ENCODE results near the gene NCCRP1. TPM values are rescaled to one million over a fixed set of nuclear protein-coding genes. Genes with fewer than 3 reads are reported as not detected.

The NCCRP1 gene
- total and polyA plus RNA-seq, 10 of the 15 experiments (the other 5 are each of a cell fraction or from before 2014, with no cell fraction given), result not detected

GRCh38 chr19:39150807-39151600 lies 45.8 kb upstream of the NCCRP1 start:
- intact Hi-C loops (cut with micrococcal nuclease; ENCODE audit: unreplicated experiment), result no loop called here
- 89% methylated on average over 26 of the region's 26 CpGs for WGBS (ENCODE audit: insufficient coverage, insufficient replicate concordance, low lambda C conversion rate, missing lambda C conversion rate)
- CTCF ChIA-PET, result no interaction called here
- no peak for TF ChIP-seq CHD4 (IDR thresholded peaks at IDR 0.05)
- no peak for TF ChIP-seq ZBTB33 (IDR thresholded peaks at IDR 0.05)
- TF ChIP-seq CUX1 (IDR thresholded peaks at IDR 0.05; ENCODE audit: insufficient replicate concordance, low read depth, low read length), result no peak
- TF ChIP-seq PBX3 (IDR thresholded peaks at IDR 0.05; ENCODE audit: insufficient replicate concordance, low read depth, low read length), result no peak
- TF ChIP-seq ESRRA (IDR thresholded peaks at IDR 0.05; ENCODE audit: low read length), result no peak
- no peak for TF ChIP-seq YBX1 (IDR thresholded peaks at IDR 0.05)
- no peak for TF ChIP-seq KDM1A (IDR thresholded peaks at IDR 0.05; ENCODE audit: borderline replicate concordance)
- TF ChIP-seq E4F1 (IDR thresholded peaks at IDR 0.05; ENCODE audit: borderline replicate concordance, partially characterized antibody), result no peak
- TF ChIP-seq RAD21 (IDR thresholded peaks at IDR 0.05; ENCODE audit: insufficient read depth, low read depth, low read length), result no peak
- TF ChIP-seq NR2C2 (IDR thresholded peaks at IDR 0.05; ENCODE audit: borderline replicate concordance, control insufficient read depth, insufficient read length, low read depth), result no peak
- no peak for TF ChIP-seq ZNF217 (IDR thresholded peaks at IDR 0.05)
- no peak for TF ChIP-seq ZSCAN29 (IDR thresholded peaks at IDR 0.05)
- TF ChIP-seq MTA3 (IDR thresholded peaks at IDR 0.05; ENCODE audit: borderline replicate concordance, low read length), result no peak

More at GRCh38 chr19:39150807-39151600, 45.8 kb upstream of the NCCRP1 start:
- Histone ChIP-seq H3K36me3 (ENCODE audit: control insufficient read depth in 2 of 2, insufficient read depth in 2 of 2, low read length in 1 of 2) (peaks cover 0 to 4% of the 10 kb centered on the region in 2 experiments; a peak in 1 of 4 replicates), H3K27ac (ENCODE audit: control insufficient read depth, insufficient read depth) (no peak overlapping the region), H3K27me3 (replicated peaks in 1 of 2; ENCODE audit: control insufficient read depth in 2 of 2, insufficient read depth in 2 of 2, low read length in 1 of 2) (no peaks in the 10 kb centered on the region), H3K4me3 (no peak overlapping the region), H4K20me1 (ENCODE audit: control insufficient read depth, insufficient read depth) (no peaks in the 10 kb centered on the region), H3K4me2 (ENCODE audit: control insufficient read depth, insufficient read depth) (no peak overlapping the region), H3K9me3 (replicated peaks; ENCODE audit: control insufficient read depth, insufficient read depth, low read length) (no peaks in the 10 kb centered on the region), H3K79me2 (ENCODE audit: control insufficient read depth, insufficient read depth, low read length) (no peaks in the 10 kb centered on the region), H2AFZ (ENCODE audit: control insufficient read depth, low read depth, low read length) (no peak overlapping the region), H3K9ac (ENCODE audit: control insufficient read depth, insufficient read depth, low read length) (no peak overlapping the region), H3K4me1 (ENCODE audit: control insufficient read depth, insufficient read depth, low read length) (no peaks in the 10 kb centered on the region)
- ATAC-seq (no peak), FAIRE-seq (no peak), DNase-seq (ENCODE audit: low read depth, low spot score) (no peak)
- no TSS peak for BruUV-seq (replicated peaks)
- ChIA-PET POLR2A (no interaction called here), SMC1A (ENCODE audit: uncharacterized antibody, unreplicated experiment) (no interaction called here), RAD21 (ENCODE audit: unreplicated experiment) (no interaction called here)
- in situ Hi-C loops (cut with MboI), result no loop called here

Data from GM12878 (cell line).